ENCODE results near the gene HAL. TPM values are rescaled to one million over a fixed set of nuclear protein-coding genes. Genes with fewer than 3 reads are reported as not detected.

The HAL gene
- total RNA-seq, 1 donor: not detected

- TF ChIP-seq, protein P1, sequence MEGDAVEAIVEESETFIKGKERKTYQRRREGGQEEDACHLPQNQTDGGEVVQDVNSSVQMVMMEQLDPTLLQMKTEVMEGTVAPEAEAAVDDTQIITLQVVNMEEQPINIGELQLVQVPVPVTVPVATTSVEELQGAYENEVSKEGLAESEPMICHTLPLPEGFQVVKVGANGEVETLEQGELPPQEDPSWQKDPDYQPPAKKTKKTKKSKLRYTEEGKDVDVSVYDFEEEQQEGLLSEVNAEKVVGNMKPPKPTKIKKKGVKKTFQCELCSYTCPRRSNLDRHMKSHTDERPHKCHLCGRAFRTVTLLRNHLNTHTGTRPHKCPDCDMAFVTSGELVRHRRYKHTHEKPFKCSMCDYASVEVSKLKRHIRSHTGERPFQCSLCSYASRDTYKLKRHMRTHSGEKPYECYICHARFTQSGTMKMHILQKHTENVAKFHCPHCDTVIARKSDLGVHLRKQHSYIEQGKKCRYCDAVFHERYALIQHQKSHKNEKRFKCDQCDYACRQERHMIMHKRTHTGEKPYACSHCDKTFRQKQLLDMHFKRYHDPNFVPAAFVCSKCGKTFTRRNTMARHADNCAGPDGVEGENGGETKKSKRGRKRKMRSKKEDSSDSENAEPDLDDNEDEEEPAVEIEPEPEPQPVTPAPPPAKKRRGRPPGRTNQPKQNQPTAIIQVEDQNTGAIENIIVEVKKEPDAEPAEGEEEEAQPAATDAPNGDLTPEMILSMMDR (IDR thresholded peaks at IDR 0.05; ENCODE audit: insufficient read depth, low read depth, low read length): no peak
- H3K4me3 ChIP-seq (ENCODE audit: low read depth, low read length): peak within 1 kb of the TSS; percentile 80
- peak; percentile 44 for DNase-seq (ENCODE audit: low read depth)
Measured at GRCh38 chr12:95942524-95943329, 53.4 kb downstream of the HAL start, which contains the start of gene CCDC38. Gene CCDC38, minus strand, starts transcription at chr12:95942614. Its CDS starts 6,105 bp downstream, at chr12:95936509.

DNA sequence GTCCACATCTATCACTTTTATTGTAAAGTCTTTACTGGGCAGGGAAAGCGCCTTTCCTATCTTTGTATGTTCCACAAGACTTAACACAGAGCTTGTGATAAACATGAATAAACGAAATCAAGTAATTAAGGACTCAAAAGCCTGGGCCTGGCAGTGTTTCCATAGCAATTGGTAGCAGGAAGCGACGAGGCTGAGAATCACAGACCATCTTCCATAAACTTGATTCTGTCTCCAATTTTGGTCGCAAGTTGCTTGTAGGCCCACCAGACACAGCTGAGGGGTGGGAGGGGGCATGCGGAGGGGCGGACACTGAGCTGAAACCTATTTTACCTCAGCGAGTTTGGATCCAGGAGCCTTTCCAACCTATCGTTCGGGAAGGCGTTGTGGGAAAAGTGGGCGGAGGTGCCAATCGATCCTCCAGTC is 54.0 kb downstream of the HAL start:
- peak overlapping the region; percentile 80 for H3K4me3 ChIP-seq (ENCODE audit: low read depth, low read length)
- DNase-seq (ENCODE audit: low read depth): no peak
- TF ChIP-seq, protein P1 (IDR thresholded peaks at IDR 0.05; ENCODE audit: insufficient read depth, low read depth, low read length): no peak

DNA sequence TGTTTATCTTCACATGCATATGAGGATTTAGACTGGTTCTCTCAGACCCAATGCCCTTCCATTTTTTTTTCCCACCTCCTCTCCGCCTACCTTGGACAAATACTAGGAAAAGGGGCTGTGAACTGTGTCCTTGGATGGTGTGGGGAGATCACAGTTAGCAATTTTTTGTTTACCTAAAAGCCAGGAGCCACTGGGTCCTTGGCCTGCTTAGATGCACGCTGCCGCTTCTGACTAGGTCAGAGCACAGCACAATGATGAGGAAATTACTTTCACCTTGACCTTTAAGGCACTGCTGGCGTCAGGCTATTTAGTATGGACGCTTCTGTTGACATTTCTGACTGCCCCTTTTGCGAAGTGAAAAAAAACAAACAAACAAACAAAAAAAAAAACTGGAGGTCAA is 55.6 kb downstream of the HAL start:
- no peak overlapping the region for H3K4me3 ChIP-seq (ENCODE audit: low read depth, low read length)
- no peak for DNase-seq (ENCODE audit: low read depth)
- TF ChIP-seq, protein P1 (IDR thresholded peaks at IDR 0.05; ENCODE audit: insufficient read depth, low read depth, low read length): no peak

Other genes starting within 250 kb of the HAL start
- gene NTN4, start 205.6 kb downstream of the HAL start, total RNA-seq: 51.9 and 135 TPM in 2 replicates
- gene SNRPF, start 137.4 kb downstream of the HAL start, total RNA-seq: 7.7 and 13.4 TPM in 2 replicates
- not detected in 2 replicates for gene CCDC38, start 53.7 kb downstream of the HAL start, total RNA-seq
- gene AMDHD1, start 53.0 kb downstream of the HAL start, total RNA-seq: not detected in 2 replicates
- 58.6 and 79.9 TPM in 2 replicates for gene LTA4H, start 39.2 kb upstream of the HAL start, total RNA-seq
- gene ELK3, start 198.0 kb upstream of the HAL start, total RNA-seq: 23.2 and 24.6 TPM in 2 replicates